LNCaP clone FGC (cell line): ENCODE data around the gene SKIDA1.

Source experiments
- DNase-seq: peaks from one replicate; pipeline ENCODE4 v3.0.0-alpha.2; 2011; ENCODE audit warnings: low read depth
- H3K4me3 ChIP-seq: 2 replicates; pipeline ENCODE4 v1.5.1; 2011; ENCODE audit warnings: mild to moderate bottlenecking, low read depth, low read length, control low read depth
- TF ChIP-seq, protein P1 (sequence below): IDR thresholded peaks from 2 replicates; pipeline ENCODE4 v1.5.1; 2012; ENCODE audit warnings: mild to moderate bottlenecking; ENCODE audit not compliant: control insufficient read depth, insufficient read depth; ENCODE audit errors: extremely low read depth

Gene SKIDA1

DNA sequence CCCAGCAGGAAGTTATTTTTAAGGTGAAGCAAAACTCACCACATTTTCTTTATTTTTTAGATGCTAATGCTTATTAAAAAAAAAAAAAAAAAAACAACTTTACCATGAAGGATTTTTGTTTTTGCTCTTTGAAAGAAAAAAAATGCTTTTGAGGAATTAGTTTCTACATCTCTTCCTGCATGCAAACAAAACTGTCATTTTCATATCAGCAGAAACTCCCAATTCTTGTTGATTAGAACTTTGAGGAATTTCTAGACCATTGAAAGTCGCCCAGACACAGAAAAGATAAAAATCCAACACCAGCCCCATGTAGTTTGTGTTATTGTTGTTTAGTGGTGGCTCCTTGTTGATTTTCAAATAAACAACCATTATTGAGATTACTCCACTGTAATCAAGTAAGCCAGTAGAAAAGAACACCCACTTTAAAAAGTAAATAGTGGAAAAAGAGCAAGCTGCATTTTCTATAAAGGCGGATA is 14.3 kb downstream of the SKIDA1 start:
- TF ChIP-seq, protein P1, sequence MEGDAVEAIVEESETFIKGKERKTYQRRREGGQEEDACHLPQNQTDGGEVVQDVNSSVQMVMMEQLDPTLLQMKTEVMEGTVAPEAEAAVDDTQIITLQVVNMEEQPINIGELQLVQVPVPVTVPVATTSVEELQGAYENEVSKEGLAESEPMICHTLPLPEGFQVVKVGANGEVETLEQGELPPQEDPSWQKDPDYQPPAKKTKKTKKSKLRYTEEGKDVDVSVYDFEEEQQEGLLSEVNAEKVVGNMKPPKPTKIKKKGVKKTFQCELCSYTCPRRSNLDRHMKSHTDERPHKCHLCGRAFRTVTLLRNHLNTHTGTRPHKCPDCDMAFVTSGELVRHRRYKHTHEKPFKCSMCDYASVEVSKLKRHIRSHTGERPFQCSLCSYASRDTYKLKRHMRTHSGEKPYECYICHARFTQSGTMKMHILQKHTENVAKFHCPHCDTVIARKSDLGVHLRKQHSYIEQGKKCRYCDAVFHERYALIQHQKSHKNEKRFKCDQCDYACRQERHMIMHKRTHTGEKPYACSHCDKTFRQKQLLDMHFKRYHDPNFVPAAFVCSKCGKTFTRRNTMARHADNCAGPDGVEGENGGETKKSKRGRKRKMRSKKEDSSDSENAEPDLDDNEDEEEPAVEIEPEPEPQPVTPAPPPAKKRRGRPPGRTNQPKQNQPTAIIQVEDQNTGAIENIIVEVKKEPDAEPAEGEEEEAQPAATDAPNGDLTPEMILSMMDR, result no peak
- no peak overlapping the region for H3K4me3 ChIP-seq
- no peak for DNase-seq

DNA sequence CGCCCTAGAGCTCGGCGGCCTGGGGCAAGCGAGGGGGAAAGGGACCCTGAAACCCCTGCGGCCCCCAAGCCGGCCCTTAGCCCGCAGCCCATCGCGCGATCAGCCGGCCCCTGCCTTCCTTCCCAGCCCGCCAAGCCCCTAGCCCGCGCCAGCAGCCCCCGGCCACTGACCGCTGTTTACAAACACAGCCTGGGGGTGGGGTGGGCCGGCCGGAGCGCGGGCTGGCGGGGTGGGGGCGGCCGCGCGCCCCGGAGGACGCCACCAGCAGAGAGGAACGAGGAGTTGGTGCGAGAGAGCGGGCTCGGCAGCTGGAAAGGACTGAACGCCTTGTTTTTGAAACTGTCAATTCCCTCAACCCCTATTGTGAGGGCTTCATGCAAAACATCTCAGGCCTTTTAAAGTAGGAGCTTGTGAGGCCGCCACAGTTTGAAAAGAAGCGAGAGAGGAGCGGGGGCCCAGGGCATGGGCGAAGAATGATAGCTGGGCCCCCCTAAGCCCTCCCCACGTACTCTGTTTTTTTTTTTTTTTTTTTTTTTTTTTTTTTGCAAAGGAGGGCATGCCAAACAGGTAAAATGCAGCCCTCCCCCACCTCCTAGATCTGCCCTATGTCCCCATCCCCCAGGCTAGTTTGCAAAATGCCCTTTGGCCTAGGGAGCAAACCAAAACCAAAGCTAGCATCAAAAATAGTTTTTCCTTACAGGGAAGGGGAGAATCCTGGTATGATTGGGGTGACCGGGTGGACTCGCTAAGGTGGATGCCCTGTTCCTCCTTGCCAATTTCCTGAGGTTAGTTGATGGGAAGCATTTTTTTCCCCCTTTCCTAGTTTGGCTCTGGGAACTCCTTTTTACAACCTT is 15.0 kb downstream of the SKIDA1 start:
- no peak for DNase-seq
- TF ChIP-seq, protein P1, result no peak
- no peak overlapping the region for H3K4me3 ChIP-seq

DNA sequence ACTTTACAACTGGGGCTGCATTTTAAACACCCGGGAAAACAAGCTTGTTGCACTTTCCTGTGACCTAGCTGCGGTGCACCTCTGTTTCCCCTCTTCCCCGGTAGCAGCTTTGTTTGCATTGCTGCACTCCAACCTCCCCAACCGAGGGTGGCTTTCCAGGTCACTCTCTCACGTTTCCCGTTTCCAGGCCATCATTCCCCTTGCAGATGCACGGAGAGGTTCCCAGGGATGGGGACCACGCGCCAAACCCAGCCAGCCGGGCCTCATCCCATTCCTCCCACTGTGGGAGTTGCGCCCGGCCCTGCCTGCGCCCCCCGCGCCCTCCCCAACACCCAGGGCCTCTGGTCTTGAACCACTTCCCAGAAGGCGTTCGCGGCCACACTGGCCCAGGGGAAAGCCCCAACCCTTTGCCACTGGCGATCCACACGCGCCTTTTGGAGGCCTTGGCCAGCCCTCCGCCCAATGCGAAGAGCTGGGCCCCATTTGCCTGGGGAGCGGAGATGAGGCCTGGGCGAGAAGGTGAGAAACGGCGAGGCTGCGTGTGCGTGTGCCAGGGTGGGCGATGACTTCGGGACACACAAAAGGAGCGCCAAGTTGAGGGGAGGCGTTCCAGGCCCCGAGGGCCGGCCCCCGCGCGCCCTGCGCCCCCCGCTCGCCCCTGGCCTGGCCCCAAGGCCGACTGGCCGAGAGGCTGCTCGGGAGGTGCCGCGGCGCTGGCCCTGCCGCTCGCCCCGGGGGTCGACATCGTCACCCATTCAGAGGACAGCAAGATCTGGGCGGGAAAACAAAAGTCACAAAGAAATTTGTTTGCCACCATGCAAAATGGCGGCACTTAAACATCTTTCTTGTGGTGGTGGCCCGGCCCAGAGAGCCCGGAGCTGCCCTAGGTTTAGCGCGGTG is 15.9 kb downstream of the SKIDA1 start:
- TF ChIP-seq, protein P1, result no peak
- H3K4me3 ChIP-seq, result no peak overlapping the region
- no peak for DNase-seq

DNA sequence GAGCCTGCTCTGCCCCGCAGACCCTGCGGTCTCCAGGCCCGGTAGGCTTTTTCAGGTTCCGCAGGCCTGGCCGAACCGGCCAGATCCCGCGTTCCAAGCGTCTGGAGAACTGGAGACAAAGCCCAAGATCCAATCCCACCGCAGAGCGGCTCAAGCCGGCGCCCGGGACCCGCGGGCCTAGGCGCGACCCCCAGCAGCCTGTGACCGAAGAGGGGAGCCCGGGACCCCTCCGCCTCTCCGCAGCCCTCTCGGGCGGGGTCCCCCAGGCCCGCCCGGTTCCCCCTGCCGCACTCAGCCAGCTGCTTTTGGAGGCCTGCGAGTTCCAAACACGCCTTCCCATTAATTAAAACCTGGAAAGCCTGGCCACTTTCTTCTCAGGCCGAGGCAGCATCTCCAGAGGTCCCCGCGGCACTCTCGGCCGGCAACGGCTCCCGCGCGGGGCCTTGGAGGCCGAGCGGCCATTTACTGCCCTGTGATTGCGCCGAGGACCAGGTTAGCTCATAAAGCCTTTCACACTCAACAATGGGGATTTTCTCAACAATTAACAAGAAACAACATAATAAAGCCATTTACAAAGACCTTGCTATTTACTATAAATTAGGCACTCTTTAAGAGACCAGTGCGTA is 16.7 kb downstream of the SKIDA1 start:
- no peak overlapping the region for H3K4me3 ChIP-seq
- no peak for DNase-seq
- TF ChIP-seq, protein P1, result no peak

DNA sequence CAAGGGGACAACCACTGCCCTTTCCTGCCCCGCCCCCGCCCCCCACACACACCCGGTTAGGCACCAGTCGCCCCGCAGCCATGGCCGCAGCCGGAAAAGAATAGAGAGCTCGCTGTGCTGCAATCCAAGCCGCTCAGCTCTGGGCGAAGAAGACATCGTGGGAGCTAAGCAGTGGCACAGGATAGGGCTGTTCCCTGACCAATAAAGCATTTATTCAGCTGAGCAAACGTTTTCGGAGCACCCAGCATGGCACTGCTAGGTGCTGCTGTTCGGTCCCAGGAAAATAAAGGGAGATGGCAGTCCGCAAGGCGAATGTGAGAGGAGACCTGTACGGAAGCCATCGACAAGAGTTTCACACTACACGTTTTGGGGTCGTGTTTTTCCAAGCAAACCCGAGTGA is 18.3 kb downstream of the SKIDA1 start:
- TF ChIP-seq, protein P1, result no peak
- no peak for DNase-seq
- no peak overlapping the region for H3K4me3 ChIP-seq

DNA sequence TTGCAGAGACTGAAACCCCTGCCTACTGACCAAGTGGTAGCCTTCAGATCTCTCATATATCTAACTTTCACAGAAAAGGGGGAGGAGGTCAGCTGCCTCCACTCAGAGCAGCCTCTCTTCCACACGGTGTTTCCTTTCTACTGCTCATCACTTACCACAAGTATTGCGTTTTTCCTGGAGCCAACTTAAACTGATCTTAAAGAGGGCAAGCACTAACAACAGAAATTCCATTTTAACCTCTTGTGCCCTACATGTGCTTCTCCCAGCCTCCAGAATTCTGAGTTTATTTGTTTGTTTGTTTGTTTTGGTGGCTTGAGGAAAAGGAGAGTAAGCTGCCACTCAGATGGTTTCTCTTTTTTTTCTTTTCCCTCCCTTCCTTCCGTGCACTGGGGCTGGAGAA is 19.1 kb downstream of the SKIDA1 start:
- no peak for DNase-seq
- H3K4me3 ChIP-seq, result no peak overlapping the region
- TF ChIP-seq, protein P1, result no peak
